Caco-2 (cell line): ENCODE measurements around the gene HCK. TPM values are rescaled to one million over a fixed set of nuclear protein-coding genes. Genes with fewer than 3 reads are reported as not detected.

Experiments used
- BruUV-seq: library from RNA; stranded (reverse); fragments of 400-500 nt; replicated peaks from 2 replicates; lab custom pipeline; 2021; lab: Mats Ljungman, UMichigan
- CTCF ChIA-PET: fragments of 300-600 bp; sonication (Branson Sonifier 250); formaldehyde crosslinking; loops from one replicate; lab custom pipeline; 2022; ENCODE audit warnings: antibody characterized with exemption; lab: Charles Lee
- POLR2A ChIA-PET: fragments of 300-600 bp; sonication (Branson Sonifier 250); formaldehyde crosslinking; loops from one replicate; lab custom pipeline; 2022; ENCODE audit warnings: antibody characterized with exemption; lab: Charles Lee
- DNase-seq, 2 experiments: peaks; one replicate each; pipeline versions ENCODE4 v3.0.0 to v3.0.0-alpha.2; 2020 to 2022
- H3K27me3 ChIP-seq: replicated peaks from 2 replicates; pipeline ENCODE4 v1.6.0; 2011; ENCODE audit warnings: low read length; ENCODE audit not compliant: control insufficient read depth, insufficient read depth
- H3K36me3 ChIP-seq: 2 replicates; pipeline ENCODE4 v1.5.1; 2011; ENCODE audit warnings: low read length; ENCODE audit not compliant: control insufficient read depth, insufficient read depth
- H3K4me1 ChIP-seq: fragments of 250-450 bp; sonication (Bioruptor Pico); 2 replicates; pipeline ENCODE4 v1.5.1; 2020; ENCODE audit warnings: mild to moderate bottlenecking
- H3K4me3 ChIP-seq: 2 replicates; pipeline ENCODE4 v1.5.1; 2011; ENCODE audit warnings: low read depth, mild to moderate bottlenecking, control low read depth, low read length
- H3K9me3 ChIP-seq: fragments of 250-450 bp; sonication (Bioruptor Pico); 2 replicates; pipeline ENCODE4 v1.5.1; 2020; ENCODE audit warnings: mild to moderate bottlenecking, moderate library complexity
- H3K27ac Mint-ChIP-seq: one replicate; pipeline ENCODE4 v1.8.0; 2022; ENCODE audit warnings: mixed read lengths; ENCODE audit not compliant: unreplicated experiment
- H3K27me3 Mint-ChIP-seq: one replicate; pipeline ENCODE4 v1.8.0; 2022; ENCODE audit warnings: mixed read lengths; ENCODE audit not compliant: insufficient read depth, unreplicated experiment
- H3K36me3 Mint-ChIP-seq: one replicate; pipeline ENCODE4 v1.8.0; 2022; ENCODE audit warnings: mild to moderate bottlenecking, mixed read lengths; ENCODE audit not compliant: insufficient read depth, unreplicated experiment
- H3K4me1 Mint-ChIP-seq: one replicate; pipeline ENCODE4 v1.8.0; 2022; ENCODE audit warnings: low read depth, mixed read lengths; ENCODE audit not compliant: unreplicated experiment
- H3K4me3 Mint-ChIP-seq: one replicate; pipeline ENCODE4 v1.8.0; 2022; ENCODE audit warnings: mild to moderate bottlenecking, moderate library complexity, mixed read lengths; ENCODE audit not compliant: unreplicated experiment
- H3K9me3 Mint-ChIP-seq: one replicate; pipeline ENCODE4 v1.8.0; 2022; ENCODE audit warnings: mixed read lengths; ENCODE audit not compliant: unreplicated experiment
- intact Hi-C: fragments of 100-400 bp; cut with micrococcal nuclease; formaldehyde crosslinking; loops from one replicate; pipeline ENCODE4 v1.10.0; 2022; ENCODE audit not compliant: unreplicated experiment
- total RNA-seq: library from RNA; stranded (reverse); gene quantifications from 2 replicates; pipeline ENCODE4 v1.2.3, GENCODE V29; 2022
- TF ChIP-seq, protein P1 (sequence below), 2 experiments: fragments of 200-600 bp in 1 of 2; IDR thresholded peaks; 1 replicate in 1 of 2; 2 replicates in 1 of 2; pipeline versions ENCODE4 v1.5.1 to v1.8.0; 2011 to 2022; ENCODE audit warnings: antibody characterized with exemption in 1 of 2, control low read depth in 1 of 2, inconsistent platforms in 1 of 2, low read depth in 1 of 2, low read length in 1 of 2, mild to moderate bottlenecking in 1 of 2, moderate library complexity in 1 of 2; ENCODE audit not compliant: insufficient read depth in 1 of 2, severe bottlenecking in 1 of 2, unreplicated experiment in 1 of 2

Gene HCK
- total RNA-seq, 1 experiment from 2014 or later = not detected

DNA sequence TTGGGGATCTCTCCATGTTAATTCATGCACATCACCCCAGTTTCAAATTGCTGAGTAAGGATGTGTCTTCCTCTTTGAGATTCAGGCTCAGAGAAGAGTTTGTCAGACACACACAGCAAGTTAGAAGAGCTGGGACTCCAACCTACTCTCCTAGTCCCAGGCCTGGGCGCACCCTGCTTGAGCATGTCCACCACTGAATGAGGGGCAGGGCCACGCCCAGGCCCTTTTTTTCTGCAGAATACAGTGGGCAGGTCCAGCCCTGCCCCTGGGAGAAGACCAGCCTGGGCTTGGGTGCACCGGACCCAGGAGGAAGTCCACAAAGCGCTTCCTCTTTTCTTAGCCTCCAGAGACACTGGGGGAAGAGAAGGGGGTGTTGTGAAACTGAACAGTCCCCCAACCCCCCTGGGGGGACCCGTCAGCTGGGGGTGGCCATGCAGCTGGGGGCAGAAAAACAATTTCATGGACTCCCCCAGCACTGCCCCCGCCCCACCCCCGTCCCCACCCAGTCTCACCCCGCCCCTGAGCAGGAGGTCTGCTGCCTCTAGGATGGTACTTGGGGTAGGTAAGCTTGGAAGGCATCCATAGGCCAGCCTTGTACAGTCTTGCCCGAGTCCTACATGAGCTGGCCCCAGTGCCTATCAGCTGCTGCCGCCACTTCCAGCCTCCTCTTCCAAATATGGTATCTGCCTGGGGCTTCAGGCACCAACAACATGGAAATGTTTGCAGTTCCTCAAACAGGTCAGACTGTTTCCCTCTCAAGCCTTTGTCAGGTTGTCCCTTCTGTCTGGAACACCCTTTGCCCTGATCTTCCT is 11.7 kb upstream of the HCK start:
- Mint-ChIP-seq H3K4me3 (no peak overlapping the region), H3K27me3 (peaks cover 19% of the 10 kb centered on the region), H3K9me3 (no peaks in the 10 kb centered on the region), H3K27ac (no peak overlapping the region), H3K36me3 (no peaks in the 10 kb centered on the region), H3K4me1 (no peaks in the 10 kb centered on the region)
- DNase-seq = peak in 1 of 2 experiments; percentile 60
- Histone ChIP-seq H3K36me3 (no peaks in the 10 kb centered on the region), H3K4me1 (no peaks in the 10 kb centered on the region), H3K9me3 (peaks cover 4% of the 10 kb centered on the region; the same call in 1 of the 2 replicates), H3K4me3 (no peak overlapping the region), H3K27me3 (peaks cover 1% of the 10 kb centered on the region; the same call in 1 of the 2 replicates)
- TF ChIP-seq, protein P1, sequence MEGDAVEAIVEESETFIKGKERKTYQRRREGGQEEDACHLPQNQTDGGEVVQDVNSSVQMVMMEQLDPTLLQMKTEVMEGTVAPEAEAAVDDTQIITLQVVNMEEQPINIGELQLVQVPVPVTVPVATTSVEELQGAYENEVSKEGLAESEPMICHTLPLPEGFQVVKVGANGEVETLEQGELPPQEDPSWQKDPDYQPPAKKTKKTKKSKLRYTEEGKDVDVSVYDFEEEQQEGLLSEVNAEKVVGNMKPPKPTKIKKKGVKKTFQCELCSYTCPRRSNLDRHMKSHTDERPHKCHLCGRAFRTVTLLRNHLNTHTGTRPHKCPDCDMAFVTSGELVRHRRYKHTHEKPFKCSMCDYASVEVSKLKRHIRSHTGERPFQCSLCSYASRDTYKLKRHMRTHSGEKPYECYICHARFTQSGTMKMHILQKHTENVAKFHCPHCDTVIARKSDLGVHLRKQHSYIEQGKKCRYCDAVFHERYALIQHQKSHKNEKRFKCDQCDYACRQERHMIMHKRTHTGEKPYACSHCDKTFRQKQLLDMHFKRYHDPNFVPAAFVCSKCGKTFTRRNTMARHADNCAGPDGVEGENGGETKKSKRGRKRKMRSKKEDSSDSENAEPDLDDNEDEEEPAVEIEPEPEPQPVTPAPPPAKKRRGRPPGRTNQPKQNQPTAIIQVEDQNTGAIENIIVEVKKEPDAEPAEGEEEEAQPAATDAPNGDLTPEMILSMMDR (IDR thresholded peaks at IDR 0.05; ENCODE audit: insufficient read depth in 1 of 2, low read depth in 1 of 2, low read length in 1 of 2, severe bottlenecking in 1 of 2, unreplicated experiment in 1 of 2) = no peak
- intact Hi-C loops = no loop called here
- ChIA-PET CTCF (interaction anchor here (1.4 to 2.5 kb wide), 2 partner anchors 9 to 22 kb away, joined by 3 to 10 read pairs; no protein-coding TSS in a partner anchor), POLR2A (interaction anchor here (0.6 kb wide), 2 partner anchors 206 to 322 kb away, joined by 7 to 8 read pairs; no protein-coding TSS in a partner anchor)
- BruUV-seq = no TSS peak

DNA sequence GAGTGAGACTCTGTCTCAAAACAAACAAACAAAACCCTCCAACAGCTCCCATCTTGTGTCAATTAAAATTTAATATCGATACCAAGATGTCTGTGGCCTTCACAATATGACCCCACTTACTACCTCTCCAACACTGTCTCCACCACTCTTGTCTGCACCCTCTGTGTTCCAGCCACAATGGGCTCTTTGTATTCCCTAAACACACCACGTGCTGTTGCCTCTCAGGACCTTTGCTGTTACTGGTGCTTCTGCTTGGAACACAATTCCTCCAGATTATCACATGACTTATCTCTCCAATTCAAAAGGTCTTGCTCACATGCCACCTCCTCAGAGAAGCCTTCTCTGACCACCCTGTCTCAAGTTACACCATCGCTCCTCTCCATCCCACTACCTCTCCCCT is 6.0 kb upstream of the HCK start:
- H3K9me3 Mint-ChIP-seq = no peaks in the 10 kb centered on the region
- H3K36me3 Mint-ChIP-seq = no peaks in the 10 kb centered on the region
- BruUV-seq = no TSS peak
- H3K4me3 ChIP-seq = no peak overlapping the region
- H3K27me3 ChIP-seq = 0 out of 2 replicates have a peak, but pooled peaks cover 2% of the 10 kb centered on the region
- TF ChIP-seq, protein P1 (IDR thresholded peaks at IDR 0.05; ENCODE audit: insufficient read depth in 1 of 2, low read depth in 1 of 2, low read length in 1 of 2, severe bottlenecking in 1 of 2, unreplicated experiment in 1 of 2) = no peak
- H3K27ac Mint-ChIP-seq = no peak overlapping the region
- peak in 1 of 2 experiments; percentile 31 for DNase-seq
- intact Hi-C loops = no loop called here
- H3K9me3 ChIP-seq = peaks cover 10% of the 10 kb centered on the region; the same call in 1 of the 2 replicates
- ChIA-PET POLR2A (interaction anchor here (0.6 kb wide), 1 partner anchor 158 kb away, joined by 5 read pairs; no protein-coding TSS in a partner anchor), CTCF (no interaction called here)
- H3K4me1 Mint-ChIP-seq = no peaks in the 10 kb centered on the region
- no peak overlapping the region for H3K4me3 Mint-ChIP-seq
- H3K27me3 Mint-ChIP-seq = peaks cover 42% of the 10 kb centered on the region
- H3K36me3 ChIP-seq = no peaks in the 10 kb centered on the region
- no peaks in the 10 kb centered on the region for H3K4me1 ChIP-seq

DNA sequence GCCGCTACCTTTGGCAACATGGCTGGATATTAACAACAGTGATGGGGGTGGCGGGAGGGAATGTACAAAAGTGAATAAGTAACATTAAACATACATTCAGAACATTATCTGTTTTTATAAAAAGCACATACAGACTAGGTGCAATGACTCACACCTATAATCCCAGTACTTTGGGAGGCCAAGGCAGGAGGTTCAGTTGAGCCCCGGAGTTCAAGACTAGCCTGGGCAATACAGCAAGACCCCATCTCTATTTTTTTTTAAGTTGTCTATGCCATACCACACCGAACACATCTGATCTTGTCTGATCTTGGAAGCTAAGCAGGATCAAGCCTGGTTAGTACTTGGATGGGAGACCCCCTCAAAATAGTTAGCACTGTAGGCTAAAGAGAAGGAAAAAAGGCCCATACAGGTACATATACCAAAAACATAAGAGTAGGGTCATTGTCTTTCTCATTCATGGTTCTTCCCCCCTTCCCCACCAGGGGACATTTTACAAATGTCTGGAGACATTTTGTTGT is 1.7 kb upstream of the HCK start:
- peaks cover 7% of the 10 kb centered on the region for H3K27me3 ChIP-seq
- Mint-ChIP-seq H3K4me1 (no peaks in the 10 kb centered on the region), H3K4me3 (no peak overlapping the region), H3K27ac (no peak overlapping the region), H3K9me3 (no peaks in the 10 kb centered on the region), H3K27me3 (peaks cover 46% of the 10 kb centered on the region), H3K36me3 (no peaks in the 10 kb centered on the region)
- ChIA-PET POLR2A (no interaction called here), CTCF (no interaction called here)
- TF ChIP-seq, protein P1 (IDR thresholded peaks at IDR 0.05; ENCODE audit: insufficient read depth in 1 of 2, low read depth in 1 of 2, low read length in 1 of 2, severe bottlenecking in 1 of 2, unreplicated experiment in 1 of 2) = no peak
- no peaks in the 10 kb centered on the region for H3K4me1 ChIP-seq
- 0 out of 2 replicates have a peak, but pooled peaks cover 10% of the 10 kb centered on the region for H3K9me3 ChIP-seq
- intact Hi-C loops = no loop called here
- no peak overlapping the region for H3K4me3 ChIP-seq
- no peaks in the 10 kb centered on the region for H3K36me3 ChIP-seq
- peak in 1 of 2 experiments; percentile 27 for DNase-seq
- BruUV-seq = no TSS peak
